ENCODE measurements around the gene CEP135. TPM values are rescaled to one million over a fixed set of nuclear protein-coding genes. Genes with fewer than 3 reads are reported as not detected.
"Not testable (repeated sequence)": the region's sequence is repeated elsewhere in the genome, so short reads cannot be mapped to it uniquely, and the experiment has no call there.

CEP135 gene
- total RNA-seq, 4 donors from 2014 or later, result 6.3 to 28.1 (median 9.3) TPM

- H3K36me3 ChIP-seq, result no peaks in the 10 kb centered on the region
- no peak overlapping the region for H3K4me3 ChIP-seq
- TF ChIP-seq CTCF (IDR thresholded peaks at IDR 0.05), result no peak
- TF ChIP-seq POLR2A (IDR thresholded peaks at IDR 0.05), result no peak
- no peaks in the 10 kb centered on the region for H3K4me1 ChIP-seq
- DNase-seq, result no peak
- H3K27ac ChIP-seq, result no peak overlapping the region
- H3K27me3 ChIP-seq, result no peaks in the 10 kb centered on the region
- no peaks in the 10 kb centered on the region for H3K9me3 ChIP-seq
Measured at GRCh38 chr4:55931833-55932232, 16.9 kb upstream of the CEP135 start.

- H3K4me3 ChIP-seq, result no peak overlapping the region
- H3K9me3 ChIP-seq, result no peaks in the 10 kb centered on the region
- TF ChIP-seq CTCF (IDR thresholded peaks at IDR 0.05) (no peak), POLR2A (IDR thresholded peaks at IDR 0.05) (no peak)
- no peaks in the 10 kb centered on the region for H3K27me3 ChIP-seq
- DNase-seq, result no peak
- no peaks in the 10 kb centered on the region for H3K4me1 ChIP-seq
- H3K36me3 ChIP-seq, result no peaks in the 10 kb centered on the region
- no peak overlapping the region for H3K27ac ChIP-seq
Measured at GRCh38 chr4:55932511-55932910, 16.2 kb upstream of the CEP135 start.

GRCh38 chr4:55933611-55934010, 15.1 kb upstream of the CEP135 start:
- Histone ChIP-seq H3K9me3 (no peaks in the 10 kb centered on the region), H3K27ac (no peak overlapping the region), H3K4me1 (no peaks in the 10 kb centered on the region), H3K36me3 (no peaks in the 10 kb centered on the region), H3K4me3 (no peak overlapping the region), H3K27me3 (no peaks in the 10 kb centered on the region)
- DNase-seq, result no peak
- TF ChIP-seq CTCF (IDR thresholded peaks at IDR 0.05), result no peak
- TF ChIP-seq POLR2A (IDR thresholded peaks at IDR 0.05), result no peak

GRCh38 chr4:55935907-55936306, 12.8 kb upstream of the CEP135 start:
- not testable (repeated sequence) for H3K4me1 ChIP-seq, H3K9me3 ChIP-seq, H3K4me3 ChIP-seq, H3K27me3 ChIP-seq, H3K27ac ChIP-seq, H3K36me3 ChIP-seq, DNase-seq

- Histone ChIP-seq H3K9me3 (no peaks in the 10 kb centered on the region), H3K4me3 (no peak overlapping the region), H3K27me3 (no peaks in the 10 kb centered on the region), H3K4me1 (peaks cover 0 to 4% (median 0%) of the 10 kb centered on the region in 4 donors), H3K36me3 (no peaks in the 10 kb centered on the region), H3K27ac (no peak overlapping the region)
- DNase-seq, result no peak
- TF ChIP-seq POLR2A (IDR thresholded peaks at IDR 0.05), result no peak
- no peak for TF ChIP-seq CTCF (IDR thresholded peaks at IDR 0.05)
Measured at GRCh38 chr4:55938481-55938880, 10.3 kb upstream of the CEP135 start.

- DNase-seq, result no peak
- TF ChIP-seq POLR2A (IDR thresholded peaks at IDR 0.05), result no peak
- TF ChIP-seq CTCF (IDR thresholded peaks at IDR 0.05), result no peak
- no peaks in the 10 kb centered on the region for H3K36me3 ChIP-seq
- H3K4me1 ChIP-seq, result peaks cover 0 to 4% (median 0%) of the 10 kb centered on the region in 4 donors
- H3K4me3 ChIP-seq, result no peak overlapping the region
- no peaks in the 10 kb centered on the region for H3K9me3 ChIP-seq
- H3K27me3 ChIP-seq, result no peaks in the 10 kb centered on the region
- no peak overlapping the region for H3K27ac ChIP-seq
Measured at GRCh38 chr4:55939421-55939820, 9.3 kb upstream of the CEP135 start.

Data from Peyer's patch (tissue), 4 donors.